HEK293 (cell line): ENCODE measurements around the gene ACOT8.
A peak's percentile ranks its signal among the peaks of the same experiment; 100 is the strongest.

Experiments used
- GLI4 ChIP-seq: fragments of 450-650 bp; formaldehyde crosslinking; IDR thresholded peaks from 2 replicates; pipeline ENCODE4 v1.5.1; 2016; ENCODE audit warnings: missing biosample characterization, missing genetic modification characterization
- GLIS1 ChIP-seq: fragments of 450-650 bp; formaldehyde crosslinking; IDR thresholded peaks from 2 replicates; pipeline ENCODE4 v1.5.1; 2016; ENCODE audit warnings: missing biosample characterization, missing genetic modification characterization
- IKZF3 ChIP-seq: fragments of 450-650 bp; IDR thresholded peaks from 2 replicates; pipeline ENCODE4 v1.5.0; 2018; ENCODE audit warnings: missing biosample characterization, mild to moderate bottlenecking, missing genetic modification characterization, moderate library complexity
- SP7 ChIP-seq: fragments of 450-650 bp; formaldehyde crosslinking; IDR thresholded peaks from 2 replicates; pipeline ENCODE4 v1.5.1; 2016; ENCODE audit warnings: missing biosample characterization, missing genetic modification characterization
- ZBTB11 ChIP-seq: fragments of 450-650 bp; formaldehyde crosslinking; conservative IDR thresholded peaks from 2 replicates; pipeline ENCODE4 v1.5.1; 2016; ENCODE audit warnings: low read depth, missing biosample characterization, missing genetic modification characterization
- ZBTB26 ChIP-seq: fragments of 450-650 bp; formaldehyde crosslinking; optimal IDR thresholded peaks from 2 replicates; pipeline ENCODE3; 2016; ENCODE audit warnings: missing biosample characterization, mild to moderate bottlenecking, missing genetic modification characterization
- ZFP3 ChIP-seq: fragments of 450-650 bp; formaldehyde crosslinking; IDR thresholded peaks from 2 replicates; pipeline ENCODE4 v1.5.1; 2016; ENCODE audit warnings: low read depth, missing biosample characterization, missing genetic modification characterization
- ZFP37 ChIP-seq: fragments of 450-650 bp; formaldehyde crosslinking; IDR thresholded peaks from 2 replicates; pipeline ENCODE4 v1.5.1; 2016; ENCODE audit warnings: missing biosample characterization, missing genetic modification characterization
- ZNF112 ChIP-seq: fragments of 450-650 bp; formaldehyde crosslinking; IDR thresholded peaks from 2 replicates; pipeline ENCODE4 v1.5.0; 2017; ENCODE audit warnings: missing biosample characterization, missing genetic modification characterization
- ZNF121 ChIP-seq: fragments of 450-650 bp; formaldehyde crosslinking; IDR thresholded peaks from 2 replicates; pipeline ENCODE4 v1.5.1; 2016; ENCODE audit warnings: missing biosample characterization, missing genetic modification characterization
- ZNF155 ChIP-seq: fragments of 450-650 bp; formaldehyde crosslinking; IDR thresholded peaks from 2 replicates; pipeline ENCODE4 v1.5.1; 2016; ENCODE audit warnings: missing biosample characterization, missing genetic modification characterization
- ZNF157 ChIP-seq: fragments of 450-650 bp; formaldehyde crosslinking; IDR thresholded peaks from 2 replicates; pipeline ENCODE4 v1.5.1; 2016; ENCODE audit warnings: missing biosample characterization, missing genetic modification characterization
- ZNF16 ChIP-seq: fragments of 450-650 bp; formaldehyde crosslinking; IDR thresholded peaks from 2 replicates; pipeline ENCODE4 v1.5.1; 2016; ENCODE audit warnings: low read depth, missing biosample characterization, missing genetic modification characterization
- ZNF24 ChIP-seq: fragments of 450-650 bp; formaldehyde crosslinking; IDR thresholded peaks from 2 replicates; pipeline ENCODE4 v1.5.1; 2016; ENCODE audit warnings: missing biosample characterization, missing genetic modification characterization
- ZNF366 ChIP-seq: fragments of 450-650 bp; formaldehyde crosslinking; conservative IDR thresholded peaks from 2 replicates; pipeline ENCODE4 v1.5.1; 2016; ENCODE audit warnings: missing biosample characterization, missing genetic modification characterization
- ZNF404 ChIP-seq: fragments of 450-650 bp; formaldehyde crosslinking; IDR thresholded peaks from 2 replicates; pipeline ENCODE4 v1.5.1; 2017; ENCODE audit warnings: missing biosample characterization, missing genetic modification characterization
- ZNF416 ChIP-seq: fragments of 450-650 bp; formaldehyde crosslinking; IDR thresholded peaks from 2 replicates; pipeline ENCODE4 v1.5.1; 2016; ENCODE audit warnings: missing biosample characterization, missing genetic modification characterization
- ZNF510 ChIP-seq: fragments of 450-650 bp; formaldehyde crosslinking; IDR thresholded peaks from 2 replicates; pipeline ENCODE4 v1.5.1; 2018; ENCODE audit warnings: mild to moderate bottlenecking, missing genetic modification characterization, missing biosample characterization; ENCODE audit not compliant: insufficient replicate concordance
- ZNF571 ChIP-seq: fragments of 450-650 bp; formaldehyde crosslinking; IDR thresholded peaks from 2 replicates; pipeline ENCODE4 v1.5.0; 2017; ENCODE audit warnings: missing biosample characterization, missing genetic modification characterization
- ZNF621 ChIP-seq: fragments of 450-650 bp; formaldehyde crosslinking; IDR thresholded peaks from 2 replicates; pipeline ENCODE4 v1.5.1; 2017; ENCODE audit warnings: missing biosample characterization, missing genetic modification characterization
- ZNF670 ChIP-seq: fragments of 450-650 bp; formaldehyde crosslinking; IDR thresholded peaks from 2 replicates; pipeline ENCODE4 v1.5.1; 2016; ENCODE audit warnings: missing biosample characterization, missing genetic modification characterization, low read depth
- ZNF704 ChIP-seq: fragments of 450-650 bp; formaldehyde crosslinking; IDR thresholded peaks from 2 replicates; pipeline ENCODE4 v1.5.1; 2016; ENCODE audit warnings: missing biosample characterization, missing genetic modification characterization
- ZNF747 ChIP-seq: fragments of 450-650 bp; formaldehyde crosslinking; IDR thresholded peaks from 2 replicates; pipeline ENCODE4 v1.5.1; 2016; ENCODE audit warnings: missing biosample characterization, missing genetic modification characterization
- ZNF837 ChIP-seq: fragments of 450-650 bp; formaldehyde crosslinking; IDR thresholded peaks from 2 replicates; pipeline ENCODE4 v1.5.1; 2016; ENCODE audit warnings: missing biosample characterization, missing genetic modification characterization
- TF ChIP-seq, protein P1 (sequence below): fragments of 450-650 bp; formaldehyde crosslinking; IDR thresholded peaks from 2 replicates; pipeline ENCODE4 v1.5.1; 2016; ENCODE audit warnings: missing biosample characterization, missing genetic modification characterization
- TF ChIP-seq, protein P2 (sequence below): fragments of 450-650 bp; formaldehyde crosslinking; IDR thresholded peaks from 2 replicates; pipeline ENCODE4 v1.5.1; 2016; ENCODE audit warnings: missing biosample characterization, missing genetic modification characterization

ACOT8 gene

DNA sequence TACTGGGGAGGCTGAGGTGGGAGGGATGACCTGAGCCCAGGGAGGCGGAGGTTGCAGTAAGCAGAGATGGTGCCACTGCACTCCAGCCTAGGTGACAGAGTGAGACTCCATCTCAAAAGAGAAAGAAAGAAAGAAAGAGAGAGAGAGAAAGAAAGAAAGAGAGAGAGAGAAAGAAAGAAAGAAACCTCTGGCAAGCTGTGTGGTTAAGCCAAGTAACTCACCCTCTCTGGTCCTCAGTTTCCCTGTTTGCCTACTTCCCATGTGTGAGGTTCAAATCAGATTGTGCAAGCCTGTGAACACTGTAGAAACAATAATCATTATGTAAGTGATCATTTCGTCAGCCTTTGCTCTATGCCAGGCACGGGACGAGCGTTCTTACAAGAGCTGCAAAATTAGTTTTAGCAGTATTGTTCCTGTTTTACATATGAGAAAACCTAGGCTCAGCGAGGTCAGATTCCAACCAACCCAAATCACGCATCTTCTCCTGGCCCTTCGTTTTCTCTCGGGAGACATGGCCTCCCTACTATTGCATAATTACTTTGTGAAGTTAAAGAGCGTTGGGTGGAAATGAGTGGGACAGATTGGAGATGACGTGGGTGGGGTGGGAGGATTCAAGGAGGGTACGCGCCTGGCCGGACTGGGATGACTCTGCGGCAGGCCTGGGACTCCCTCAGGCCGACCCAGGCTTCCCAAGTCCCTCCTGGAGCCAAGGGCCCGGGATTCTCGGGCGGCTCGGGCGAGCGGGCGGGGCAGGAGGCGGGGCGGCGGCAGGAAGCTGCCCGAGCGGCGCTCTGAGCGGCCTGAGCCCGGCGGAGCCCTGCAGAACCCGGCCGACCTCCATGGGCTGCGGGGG is 23.9 kb downstream of the ACOT8 start, which contains the start of gene SNX21 (continued):
- TF ChIP-seq, protein P1, sequence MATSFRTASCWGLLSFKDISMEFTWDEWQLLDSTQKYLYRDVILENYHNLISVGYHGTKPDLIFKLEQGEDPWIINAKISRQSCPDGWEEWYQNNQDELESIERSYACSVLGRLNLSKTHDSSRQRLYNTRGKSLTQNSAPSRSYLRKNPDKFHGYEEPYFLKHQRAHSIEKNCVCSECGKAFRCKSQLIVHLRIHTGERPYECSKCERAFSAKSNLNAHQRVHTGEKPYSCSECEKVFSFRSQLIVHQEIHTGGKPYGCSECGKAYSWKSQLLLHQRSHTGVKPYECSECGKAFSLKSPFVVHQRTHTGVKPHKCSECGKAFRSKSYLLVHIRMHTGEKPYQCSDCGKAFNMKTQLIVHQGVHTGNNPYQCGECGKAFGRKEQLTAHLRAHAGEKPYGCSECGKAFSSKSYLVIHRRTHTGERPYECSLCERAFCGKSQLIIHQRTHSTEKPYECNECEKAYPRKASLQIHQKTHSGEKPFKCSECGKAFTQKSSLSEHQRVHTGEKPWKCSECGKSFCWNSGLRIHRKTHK: no peak
- no peak for TF ChIP-seq GLIS1 (tag by site-specific recombination)
- no peak for TF ChIP-seq ZNF571
- no peak for TF ChIP-seq ZNF155 (tag by site-specific recombination)
- TF ChIP-seq ZBTB26 (tag by site-specific recombination): no peak
- no peak for TF ChIP-seq ZNF121 (tag by site-specific recombination)
- TF ChIP-seq IKZF3 (tag by site-specific recombination): peak; percentile 97
- no peak for TF ChIP-seq ZNF621 (tag by site-specific recombination)
- TF ChIP-seq ZNF510 (tag by site-specific recombination): no peak
- no peak for TF ChIP-seq GLI4 (tag by site-specific recombination)
- TF ChIP-seq ZBTB11 (tag by site-specific recombination): no peak
- TF ChIP-seq ZNF112: no peak
- TF ChIP-seq SP7 (tag by site-specific recombination): 0 out of 2 replicates have a peak, but pooled peaks have one; percentile 16
- no peak for TF ChIP-seq ZNF670 (tag by site-specific recombination)
- no peak for TF ChIP-seq ZNF24 (tag by site-specific recombination)
- TF ChIP-seq ZNF366 (tag by site-specific recombination): peak; percentile 64
- no peak for TF ChIP-seq ZNF404 (tag by site-specific recombination)
- TF ChIP-seq ZNF837 (tag by site-specific recombination): no peak
- TF ChIP-seq ZNF157: no peak
- TF ChIP-seq ZNF16: no peak
- no peak for TF ChIP-seq ZNF747 (tag by site-specific recombination)
- TF ChIP-seq ZFP3: no peak
- TF ChIP-seq ZFP37: no peak
- TF ChIP-seq, protein P2, sequence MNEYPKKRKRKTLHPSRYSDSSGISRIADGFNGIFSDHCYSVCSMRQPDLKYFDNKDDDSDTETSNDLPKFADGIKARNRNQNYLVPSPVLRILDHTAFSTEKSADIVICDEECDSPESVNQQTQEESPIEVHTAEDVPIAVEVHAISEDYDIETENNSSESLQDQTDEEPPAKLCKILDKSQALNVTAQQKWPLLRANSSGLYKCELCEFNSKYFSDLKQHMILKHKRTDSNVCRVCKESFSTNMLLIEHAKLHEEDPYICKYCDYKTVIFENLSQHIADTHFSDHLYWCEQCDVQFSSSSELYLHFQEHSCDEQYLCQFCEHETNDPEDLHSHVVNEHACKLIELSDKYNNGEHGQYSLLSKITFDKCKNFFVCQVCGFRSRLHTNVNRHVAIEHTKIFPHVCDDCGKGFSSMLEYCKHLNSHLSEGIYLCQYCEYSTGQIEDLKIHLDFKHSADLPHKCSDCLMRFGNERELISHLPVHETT (tag by site-specific recombination): no peak
- TF ChIP-seq ZNF704 (tag by site-specific recombination): no peak
- no peak for TF ChIP-seq ZNF416 (tag by site-specific recombination)
